Neutrophil (primary cell): ENCODE data around the gene PPP3CA.
A peak's percentile ranks its signal among the peaks of the same experiment; 100 is the strongest.
"Not testable (repeated sequence)": the region's sequence is repeated elsewhere in the genome, so short reads cannot be mapped to it uniquely, and the experiment has no call there.

ENCODE experiments used
- H3K27ac ChIP-seq: fragments of 200-600 bp; sonication (generic); 2 replicates; pipeline ENCODE4 v1.5.1; 2016; ENCODE audit warnings: mild to moderate bottlenecking, moderate library complexity
- H3K27me3 ChIP-seq: fragments of 200-600 bp; sonication (generic); 2 replicates; pipeline ENCODE4 v1.6.0; 2016; ENCODE audit warnings: mild to moderate bottlenecking
- H3K36me3 ChIP-seq: fragments of 200-600 bp; sonication (generic); 2 replicates; pipeline ENCODE4 v1.5.1; 2017
- H3K4me1 ChIP-seq, 2 experiments: fragments of 200-600 bp in 1 of 2; sonication (generic) in 1 of 2; 1 replicate in 1 of 2; 2 replicates in 1 of 2; pipeline versions ENCODE4 v1.5.1 to v1.6.1; 2013 to 2016; ENCODE audit warnings: low read depth in 1 of 2, low read length in 1 of 2, mild to moderate bottlenecking in 1 of 2, moderate library complexity in 1 of 2; ENCODE audit not compliant: control insufficient read depth in 1 of 2, insufficient read depth in 1 of 2
- H3K4me3 ChIP-seq, 2 experiments: fragments of 200-600 bp in 1 of 2; sonication (generic) in 1 of 2; 1 replicate in 1 of 2; 2 replicates in 1 of 2; pipeline ENCODE4 v1.5.1; 2013 to 2016; ENCODE audit warnings: low read depth in 1 of 2, low read length in 1 of 2, mild to moderate bottlenecking in 1 of 2, moderate library complexity in 1 of 2
- H3K9me3 ChIP-seq: fragments of 200-600 bp; sonication (generic); 2 replicates; pipeline ENCODE4 v1.5.1; 2016
- CTCF ChIP-seq: fragments of 200-600 bp; sonication (generic); IDR thresholded peaks from 2 replicates; pipeline ENCODE4 v1.5.1; 2016; ENCODE audit warnings: antibody characterized with exemption

PPP3CA gene

GRCh38 chr4:101102114-101102742 is 245.1 kb downstream of the PPP3CA start:
- no peak for TF ChIP-seq CTCF
- Histone ChIP-seq H3K9me3 (no peaks in the 10 kb centered on the region), H3K4me3 (no peak overlapping the region), H3K27ac (peak overlapping the region; percentile 47), H3K27me3 (no peaks in the 10 kb centered on the region), H3K4me1 (peaks cover 21 to 28% of the 10 kb centered on the region in 2 experiments), H3K36me3 (peaks cover 16% of the 10 kb centered on the region)

- Histone ChIP-seq H3K36me3 (peaks cover 15% of the 10 kb centered on the region), H3K4me1 (peaks cover 21 to 28% of the 10 kb centered on the region in 2 experiments), H3K27me3 (no peaks in the 10 kb centered on the region), H3K27ac (no peak overlapping the region), H3K4me3 (no peak overlapping the region), H3K9me3 (no peaks in the 10 kb centered on the region)
- TF ChIP-seq CTCF: no peak
Measured at GRCh38 chr4:101101072-101101471, 246.3 kb downstream of the PPP3CA start.

- peaks cover 17 to 21% of the 10 kb centered on the region in 2 experiments for H3K4me1 ChIP-seq
- no peak overlapping the region for H3K27ac ChIP-seq
- no peaks in the 10 kb centered on the region for H3K27me3 ChIP-seq
- H3K4me3 ChIP-seq: no peak overlapping the region
- no peak for TF ChIP-seq CTCF
- H3K9me3 ChIP-seq: no peaks in the 10 kb centered on the region
- peaks cover 15% of the 10 kb centered on the region for H3K36me3 ChIP-seq
Measured at GRCh38 chr4:101098666-101099400, 248.5 kb downstream of the PPP3CA start.

GRCh38 chr4:101092609-101093008 is 254.7 kb downstream of the PPP3CA start:
- H3K27ac ChIP-seq, H3K9me3 ChIP-seq, H3K4me3 ChIP-seq, H3K27me3 ChIP-seq, H3K36me3 ChIP-seq, H3K4me1 ChIP-seq: not testable (repeated sequence)

- no peak overlapping the region for H3K4me3 ChIP-seq
- TF ChIP-seq CTCF: no peak
- no peaks in the 10 kb centered on the region for H3K4me1 ChIP-seq
- no peaks in the 10 kb centered on the region for H3K27me3 ChIP-seq
- H3K9me3 ChIP-seq: no peaks in the 10 kb centered on the region
- no peaks in the 10 kb centered on the region for H3K36me3 ChIP-seq
- no peak overlapping the region for H3K27ac ChIP-seq
Measured at GRCh38 chr4:101089168-101089567, 258.2 kb downstream of the PPP3CA start.
